A673 (cell line): ENCODE results near the gene BANP. TPM values are rescaled to one million over a fixed set of nuclear protein-coding genes. Genes with fewer than 3 reads are reported as not detected.
"Not testable (repeated sequence)": the region's sequence is repeated elsewhere in the genome, so short reads cannot be mapped to it uniquely, and the experiment has no call there.

Experiments
- BruUV-seq: library from RNA; stranded (reverse); fragments of 400-500 nt; replicated peaks from 2 replicates; lab custom pipeline; 2021; lab: Mats Ljungman, UMichigan
- CTCF ChIA-PET: fragments of 300-600 bp; sonication (Branson Sonifier 250); formaldehyde crosslinking; loops from one replicate; lab custom pipeline; 2022; ENCODE audit warnings: antibody characterized with exemption; lab: Charles Lee
- POLR2A ChIA-PET: fragments of 300-600 bp; sonication (Branson Sonifier 250); formaldehyde crosslinking; loops from one replicate; lab custom pipeline; 2022; ENCODE audit warnings: antibody characterized with exemption; ENCODE audit not compliant: low non-redundant PET; lab: Charles Lee
- DNase-seq: peaks from one replicate; pipeline ENCODE4 v3.0.0-alpha.2; 2015; ENCODE audit warnings: low spot score
- H3K27ac ChIP-seq: fragments of 200-600 bp; sonication (generic); 2 replicates; pipeline ENCODE4 v1.5.1; 2016; ENCODE audit warnings: mixed run types, low read depth, mild to moderate bottlenecking, mixed read lengths, antibody characterized with exemption, low read length; ENCODE audit not compliant: poor library complexity, severe bottlenecking
- H3K27me3 ChIP-seq: fragments of 200-600 bp; sonication (generic); replicated peaks from 2 replicates; pipeline ENCODE4 v1.6.1; 2017; ENCODE audit warnings: mixed run types, low read depth, mild to moderate bottlenecking, mixed read lengths, antibody characterized with exemption, low read length; ENCODE audit not compliant: insufficient read depth, poor library complexity
- H3K36me3 ChIP-seq: fragments of 200-600 bp; sonication (generic); 2 replicates; pipeline ENCODE4 v1.6.1; 2016; ENCODE audit warnings: mixed run types, mild to moderate bottlenecking, mixed read lengths, antibody characterized with exemption, low read length; ENCODE audit not compliant: insufficient read depth, poor library complexity, severe bottlenecking
- H3K4me1 ChIP-seq: fragments of 200-600 bp; sonication (generic); 2 replicates; pipeline ENCODE4 v1.6.1; 2017; ENCODE audit warnings: mixed run types, mild to moderate bottlenecking, mixed read lengths, antibody characterized with exemption, low read length; ENCODE audit not compliant: insufficient read depth, poor library complexity, severe bottlenecking
- H3K4me3 ChIP-seq: fragments of 200-600 bp; sonication (generic); 2 replicates; pipeline ENCODE4 v1.5.1; 2016; ENCODE audit warnings: low read depth, mixed run types, mild to moderate bottlenecking, mixed read lengths, low read length; ENCODE audit not compliant: poor library complexity, severe bottlenecking
- H3K9me3 ChIP-seq: fragments of 200-600 bp; sonication (generic); 2 replicates; pipeline ENCODE4 v1.6.1; 2016; ENCODE audit warnings: mixed run types, low read depth, mild to moderate bottlenecking, mixed read lengths, antibody characterized with exemption, low read length; ENCODE audit not compliant: poor library complexity, severe bottlenecking
- CTCF ChIP-seq: fragments of 300-800, 200-600 bp; sonication (generic); conservative IDR thresholded peaks from 2 replicates; pipeline ENCODE4 v1.5.1; 2017; ENCODE audit warnings: low read depth, mild to moderate bottlenecking, antibody characterized with exemption, low read length, moderate library complexity, mixed read lengths
- EZH2 ChIP-seq: fragments of 200-600 bp; sonication (generic); IDR thresholded peaks from 2 replicates; pipeline ENCODE4 v1.6.1; 2017; ENCODE audit warnings: borderline replicate concordance, low read depth, mild to moderate bottlenecking, mixed read lengths, antibody characterized with exemption, low read length; ENCODE audit not compliant: poor library complexity, severe bottlenecking
- intact Hi-C: fragments of 100-400 bp; cut with micrococcal nuclease; formaldehyde crosslinking; loops from one replicate; pipeline ENCODE4 v1.10.0; 2022; ENCODE audit not compliant: unreplicated experiment
- total RNA-seq: library from RNA; stranded (reverse); gene quantifications from 2 replicates; pipeline ENCODE4 v1.2.3, GENCODE V29; 2021

The BANP gene
- total RNA-seq, 1 experiment from 2014 or later, result 44.3 TPM

GRCh38 chr16:87930456-87930855, 20.8 kb upstream of the BANP start:
- Histone ChIP-seq H3K27ac (no peak overlapping the region), H3K9me3 (no peaks in the 10 kb centered on the region), H3K36me3 (no peaks in the 10 kb centered on the region), H3K27me3 (no peaks in the 10 kb centered on the region), H3K4me3 (no peak overlapping the region), H3K4me1 (peaks cover 5% of the 10 kb centered on the region)
- peak; percentile 42 for DNase-seq
- BruUV-seq, result no TSS peak
- intact Hi-C loops, result no loop called here
- ChIA-PET CTCF (no interaction called here), POLR2A (no interaction called here)
- TF ChIP-seq CTCF, result peak; percentile 50
- no peak for TF ChIP-seq EZH2

GRCh38 chr16:87931504-87931903, 19.7 kb upstream of the BANP start:
- no peak for DNase-seq
- Histone ChIP-seq H3K36me3 (no peaks in the 10 kb centered on the region), H3K4me1 (no peaks in the 10 kb centered on the region), H3K27me3 (no peaks in the 10 kb centered on the region), H3K27ac (no peak overlapping the region), H3K9me3 (no peaks in the 10 kb centered on the region), H3K4me3 (no peak overlapping the region)
- ChIA-PET POLR2A (no interaction called here), CTCF (no interaction called here)
- TF ChIP-seq CTCF, result no peak
- TF ChIP-seq EZH2, result no peak
- intact Hi-C loops, result no loop called here
- BruUV-seq, result no TSS peak

- H3K4me1 ChIP-seq, intact Hi-C loops, H3K27ac ChIP-seq, H3K36me3 ChIP-seq, CTCF ChIA-PET, H3K4me3 ChIP-seq, DNase-seq, BruUV-seq, POLR2A ChIA-PET, H3K27me3 ChIP-seq, H3K9me3 ChIP-seq: not testable (repeated sequence)
Observed at GRCh38 chr16:87932475-87933139, 18.6 kb upstream of the BANP start.

- H3K36me3 ChIP-seq, result no peaks in the 10 kb centered on the region
- no peak overlapping the region for H3K4me3 ChIP-seq
- no TSS peak for BruUV-seq
- intact Hi-C loops, result no loop called here
- no peaks in the 10 kb centered on the region for H3K4me1 ChIP-seq
- no peaks in the 10 kb centered on the region for H3K9me3 ChIP-seq
- no peak for TF ChIP-seq EZH2
- TF ChIP-seq CTCF, result no peak
- H3K27me3 ChIP-seq, result no peaks in the 10 kb centered on the region
- DNase-seq, result no peak
- CTCF ChIA-PET, result no interaction called here
- POLR2A ChIA-PET, result no interaction called here
- H3K27ac ChIP-seq, result no peak overlapping the region
Observed at GRCh38 chr16:87933140-87933495, 18.1 kb upstream of the BANP start.

- H3K9me3 ChIP-seq, CTCF ChIA-PET, DNase-seq, H3K27ac ChIP-seq, POLR2A ChIA-PET, BruUV-seq, H3K27me3 ChIP-seq, H3K4me3 ChIP-seq, H3K4me1 ChIP-seq, H3K36me3 ChIP-seq, intact Hi-C loops: not testable (repeated sequence)
Observed at GRCh38 chr16:87934752-87935425, 16.3 kb upstream of the BANP start.
